Islet precursor cell (in vitro differentiated cells): ENCODE results near the gene UBL3.

ENCODE experiments used
- DNase-seq: peaks from one replicate; pipeline ENCODE4 v3.0.0-alpha.2; 2018

The UBL3 gene

GRCh38 chr13:29856426-29856825 lies 6.0 kb upstream of the UBL3 start:
- no peak for DNase-seq

- peak; percentile 50 for DNase-seq
Measured at GRCh38 chr13:29855784-29856183, 5.4 kb upstream of the UBL3 start.

- no peak for DNase-seq
Measured at GRCh38 chr13:29855009-29855408, 4.6 kb upstream of the UBL3 start.

GRCh38 chr13:29853131-29853530 lies 2.7 kb upstream of the UBL3 start:
- no peak for DNase-seq

- no peak for DNase-seq
Measured at GRCh38 chr13:29852472-29853054, 2.1 kb upstream of the UBL3 start.

GRCh38 chr13:29849731-29850212 lies 645 bp downstream of the UBL3 start:
- peak; percentile 88 for DNase-seq

GRCh38 chr13:29849071-29849631 lies 1.3 kb downstream of the UBL3 start:
- DNase-seq: peak; percentile 50

GRCh38 chr13:29847501-29847983 lies 2.9 kb downstream of the UBL3 start:
- DNase-seq: peak; percentile 57

- no peak for DNase-seq
Measured at GRCh38 chr13:29846475-29847256, 3.8 kb downstream of the UBL3 start.

- DNase-seq: no peak
Measured at GRCh38 chr13:29845440-29846056, 4.9 kb downstream of the UBL3 start.

- no peak for DNase-seq
Measured at GRCh38 chr13:29844441-29844840, 6.0 kb downstream of the UBL3 start.

- DNase-seq: no peak
Measured at GRCh38 chr13:29840585-29840984, 9.8 kb downstream of the UBL3 start.

- DNase-seq: peak; percentile 53
Measured at GRCh38 chr13:29835280-29836061, 14.9 kb downstream of the UBL3 start.

GRCh38 chr13:29832761-29833298 lies 17.6 kb downstream of the UBL3 start:
- DNase-seq: no peak

GRCh38 chr13:29830000-29830399 lies 20.4 kb downstream of the UBL3 start:
- no peak for DNase-seq

GRCh38 chr13:29819143-29819542 lies 31.3 kb downstream of the UBL3 start:
- DNase-seq: no peak

GRCh38 chr13:29817604-29818378 lies 32.6 kb downstream of the UBL3 start:
- DNase-seq: no peak

- DNase-seq: no peak
Measured at GRCh38 chr13:29816715-29817114, 33.7 kb downstream of the UBL3 start.

- no peak for DNase-seq
Measured at GRCh38 chr13:29815336-29815735, 35.1 kb downstream of the UBL3 start.

- DNase-seq: no peak
Measured at GRCh38 chr13:29810898-29811297, 39.5 kb downstream of the UBL3 start.

- DNase-seq: no peak
Measured at GRCh38 chr13:29810145-29810742, 40.2 kb downstream of the UBL3 start.
